ENCODE data around the gene GUCD1.

DNA sequence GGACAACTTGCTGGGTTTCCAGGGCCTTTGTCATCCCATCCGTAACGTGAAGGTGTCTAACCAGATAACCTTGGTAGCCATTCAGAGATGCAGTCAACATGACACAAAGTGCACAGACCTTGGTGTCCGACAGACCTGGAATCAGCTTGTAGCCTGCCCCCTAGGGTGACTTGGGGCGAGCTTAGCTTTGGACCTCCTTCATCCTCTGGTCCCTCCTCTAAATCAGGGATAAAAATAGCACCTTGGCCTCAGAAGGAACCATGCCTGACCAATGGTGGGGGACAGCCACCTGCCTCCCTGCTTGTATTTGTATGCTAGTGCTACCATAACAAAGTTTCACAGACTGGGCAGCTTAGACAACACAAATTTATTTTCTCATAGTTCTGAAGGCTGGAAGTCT, 4.5 kb upstream of the GUCD1 start:
- TF ChIP-seq, protein P1, sequence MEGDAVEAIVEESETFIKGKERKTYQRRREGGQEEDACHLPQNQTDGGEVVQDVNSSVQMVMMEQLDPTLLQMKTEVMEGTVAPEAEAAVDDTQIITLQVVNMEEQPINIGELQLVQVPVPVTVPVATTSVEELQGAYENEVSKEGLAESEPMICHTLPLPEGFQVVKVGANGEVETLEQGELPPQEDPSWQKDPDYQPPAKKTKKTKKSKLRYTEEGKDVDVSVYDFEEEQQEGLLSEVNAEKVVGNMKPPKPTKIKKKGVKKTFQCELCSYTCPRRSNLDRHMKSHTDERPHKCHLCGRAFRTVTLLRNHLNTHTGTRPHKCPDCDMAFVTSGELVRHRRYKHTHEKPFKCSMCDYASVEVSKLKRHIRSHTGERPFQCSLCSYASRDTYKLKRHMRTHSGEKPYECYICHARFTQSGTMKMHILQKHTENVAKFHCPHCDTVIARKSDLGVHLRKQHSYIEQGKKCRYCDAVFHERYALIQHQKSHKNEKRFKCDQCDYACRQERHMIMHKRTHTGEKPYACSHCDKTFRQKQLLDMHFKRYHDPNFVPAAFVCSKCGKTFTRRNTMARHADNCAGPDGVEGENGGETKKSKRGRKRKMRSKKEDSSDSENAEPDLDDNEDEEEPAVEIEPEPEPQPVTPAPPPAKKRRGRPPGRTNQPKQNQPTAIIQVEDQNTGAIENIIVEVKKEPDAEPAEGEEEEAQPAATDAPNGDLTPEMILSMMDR (optimal IDR thresholded peaks at IDR 0.05 in 1 of 3, IDR thresholded peaks at IDR 0.05 in 1 of 3, conservative IDR thresholded peaks at IDR 0.05 in 1 of 3; ENCODE audit: extremely low read depth in 1 of 3, insufficient read depth in 2 of 3, low read length in 3 of 3) = no peak
- TF ChIP-seq EZH2 (IDR thresholded peaks at IDR 0.05; ENCODE audit: low read length) = no peak
